Measurements from ENCODE around the gene ARVCF. TPM values are rescaled to one million over a fixed set of nuclear protein-coding genes. Genes with fewer than 3 reads are reported as not detected.
A peak's percentile ranks its signal among the peaks of the same experiment; 100 is the strongest.

Gene ARVCF
- total and polyA plus RNA-seq, 2 of the 8 experiments (the other 6 are each of a cell fraction or from before 2014, with no cell fraction given), result 31.0 to 43.2 TPM

- no peak for TF ChIP-seq JUN (IDR thresholded peaks at IDR 0.05; ENCODE audit: low read depth, low read length)
- no peak for TF ChIP-seq HDAC6 (IDR thresholded peaks at IDR 0.05; ENCODE audit: low read depth, low read length)
- TF ChIP-seq EP300 (IDR thresholded peaks at IDR 0.05; ENCODE audit: borderline replicate concordance in 1 of 2, low read depth in 2 of 2, low read length in 2 of 2), result no peak
- TF ChIP-seq, protein P1, sequence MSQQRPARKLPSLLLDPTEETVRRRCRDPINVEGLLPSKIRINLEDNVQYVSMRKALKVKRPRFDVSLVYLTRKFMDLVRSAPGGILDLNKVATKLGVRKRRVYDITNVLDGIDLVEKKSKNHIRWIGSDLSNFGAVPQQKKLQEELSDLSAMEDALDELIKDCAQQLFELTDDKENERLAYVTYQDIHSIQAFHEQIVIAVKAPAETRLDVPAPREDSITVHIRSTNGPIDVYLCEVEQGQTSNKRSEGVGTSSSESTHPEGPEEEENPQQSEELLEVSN (IDR thresholded peaks at IDR 0.05), result no peak
- TF ChIP-seq CTBP2 (IDR thresholded peaks at IDR 0.05; ENCODE audit: borderline replicate concordance, insufficient read depth, insufficient read length, low read length), result no peak
- 0 out of 2 replicates have a peak, but pooled peaks have one; percentile 20 for TF ChIP-seq PHF8 (conservative IDR thresholded peaks at IDR 0.05; ENCODE audit: low read depth, low read length)
- 0 out of 2 replicates have a peak, but pooled peaks have one; percentile 30 for TF ChIP-seq SP1 (IDR thresholded peaks at IDR 0.05; ENCODE audit: low read depth, low read length)
- TF ChIP-seq POLR2A (IDR thresholded peaks at IDR 0.05; ENCODE audit: control extremely low read depth in 1 of 2, low read depth in 2 of 2, low read length in 2 of 2), result peak in 1 of 2 experiments; percentile 65; a peak in 2 of 3 replicates
- no peak for TF ChIP-seq TCF12 (IDR thresholded peaks at IDR 0.05; ENCODE audit: low read depth, low read length)
- no peak for TF ChIP-seq MAFK (IDR thresholded peaks at IDR 0.05; ENCODE audit: low read depth, low read length)
- no peak for TF ChIP-seq EGR1 (IDR thresholded peaks at IDR 0.05; ENCODE audit: borderline replicate concordance, low read depth, low read length)
These were observed 56.8 kb downstream of the ARVCF start (continued) for GRCh38 chr22:19959587-19960490.
